Uterus (tissue), 2 donors: ENCODE measurements around the gene NACC2.

Source experiments
- CTCF ChIP-seq, 4 experiments: fragments of 200-600 bp in 2 of 4; fragments of 450-650 bp in 2 of 4; sonication (generic) in 2 of 4; IDR thresholded peaks; one replicate each; pipeline ENCODE4 v1.5.1; 2016 to 2019; ENCODE audit warnings: antibody characterized with exemption in 4 of 4, mild to moderate bottlenecking in 2 of 4, moderate library complexity in 1 of 4
- POLR2A ChIP-seq, 2 donors: fragments of 450-650 bp; IDR thresholded peaks; one replicate each; pipeline ENCODE4 v1.6.1; 2016; ENCODE audit warnings: antibody characterized with exemption in 2 of 2, mild to moderate bottlenecking in 1 of 2, moderate library complexity in 1 of 2

GRCh38 chr9:135985459-135985774 is 109.7 kb downstream of the NACC2 start:
- TF ChIP-seq POLR2A (IDR thresholded peaks at IDR 0.05) (no peak), CTCF (IDR thresholded peaks at IDR 0.05) (no peak)
